Peyer's patch (tissue), 4 donors: Measurements from ENCODE around the gene OR9A4.

Experiments
- CTCF ChIP-seq, 6 experiments: fragments of 450-650 bp in 4 of 6; fragments of 200-600 bp in 2 of 6; sonication (generic) in 1 of 6; IDR thresholded peaks; one replicate each; pipeline ENCODE4 v1.5.1; 2017 to 2019; ENCODE audit warnings: antibody characterized with exemption in 6 of 6, mild to moderate bottlenecking in 3 of 6, moderate library complexity in 1 of 6
- POLR2A ChIP-seq, 2 donors: fragments of 450-650 bp; IDR thresholded peaks; one replicate each; pipeline ENCODE4 v1.5.1; 2017; ENCODE audit warnings: antibody characterized with exemption in 2 of 2, mild to moderate bottlenecking in 2 of 2, moderate library complexity in 2 of 2

- TF ChIP-seq POLR2A (IDR thresholded peaks at IDR 0.05) = no peak
- TF ChIP-seq CTCF (IDR thresholded peaks at IDR 0.05) = no peak
Observed at GRCh38 chr7:141880960-141881359, 35.2 kb upstream of the OR9A4 start.
